GM10266 (cell line): ENCODE results near the gene HCN2.

ENCODE experiments used
- DNase-seq: peaks from one replicate; pipeline ENCODE4 v3.0.0; 2012; ENCODE audit errors: extremely low spot score
- CTCF ChIP-seq: IDR thresholded peaks from 2 replicates; pipeline ENCODE4 v1.5.1; 2012; ENCODE audit warnings: mild to moderate bottlenecking, low read depth; ENCODE audit not compliant: control insufficient read depth, insufficient read depth; ENCODE audit errors: missing control alignments

The HCN2 gene

DNA sequence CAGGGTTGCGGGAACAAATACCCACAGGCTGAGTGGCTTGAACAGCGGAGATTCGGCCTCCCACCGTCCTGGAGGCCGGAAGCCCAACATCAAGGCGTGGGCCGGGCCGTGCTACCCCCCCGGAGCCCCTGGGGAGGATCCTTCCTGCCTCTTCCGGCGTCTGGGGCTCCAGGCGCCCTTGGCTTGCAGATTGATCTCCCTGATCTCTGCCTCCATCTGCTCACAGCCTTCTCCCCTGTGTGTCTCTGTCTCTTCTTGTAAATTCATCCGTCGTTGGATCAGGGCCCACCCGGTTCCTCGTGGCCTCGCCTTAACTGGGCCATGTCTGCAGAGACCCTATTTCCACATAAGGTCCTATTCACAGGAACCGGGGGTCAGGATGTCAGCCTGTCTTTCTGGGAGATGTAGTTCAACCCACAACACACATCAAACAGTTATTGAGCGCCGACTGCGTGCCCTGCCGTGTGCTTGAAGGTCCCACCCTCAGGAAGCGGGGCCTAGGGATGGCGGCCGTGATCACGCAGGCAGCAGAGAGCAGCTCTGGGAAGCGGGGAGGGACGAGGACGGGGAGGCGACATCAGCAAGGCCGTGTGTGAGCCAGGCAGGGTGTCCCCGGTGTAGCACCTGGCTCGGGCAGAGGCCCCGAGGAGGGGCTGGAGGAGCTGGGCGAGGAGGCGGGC lies 21.3 kb downstream of the HCN2 start:
- TF ChIP-seq CTCF = no peak
- peak; percentile 81 for DNase-seq

GRCh38 chr19:611481-611868 lies 21.8 kb downstream of the HCN2 start:
- no peak for TF ChIP-seq CTCF
- no peak for DNase-seq

DNA sequence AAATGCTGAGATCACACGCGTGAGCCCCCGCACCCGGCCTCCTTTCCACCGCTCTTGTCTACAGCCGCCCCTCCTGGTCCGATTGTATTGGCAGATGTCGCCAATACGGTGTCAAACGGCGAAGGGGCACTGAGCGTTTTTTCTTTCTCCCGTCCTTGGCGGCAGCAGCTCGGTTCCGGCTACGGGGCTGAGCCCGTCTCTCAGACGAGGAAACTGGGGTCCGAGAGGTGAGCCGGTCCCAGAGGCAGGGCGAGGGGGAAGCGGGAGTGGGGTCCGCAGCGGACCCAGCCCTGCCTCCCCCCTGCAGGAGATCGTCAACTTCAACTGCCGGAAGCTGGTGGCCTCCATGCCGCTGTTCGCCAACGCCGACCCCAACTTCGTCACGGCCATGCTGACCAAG lies 23.3 kb downstream of the HCN2 start:
- no peak for TF ChIP-seq CTCF
- DNase-seq = no peak

GRCh38 chr19:613732-614567 lies 24.3 kb downstream of the HCN2 start:
- no peak for DNase-seq
- TF ChIP-seq CTCF = no peak

GRCh38 chr19:615619-616018 lies 25.9 kb downstream of the HCN2 start:
- no peak for TF ChIP-seq CTCF
- no peak for DNase-seq

DNA sequence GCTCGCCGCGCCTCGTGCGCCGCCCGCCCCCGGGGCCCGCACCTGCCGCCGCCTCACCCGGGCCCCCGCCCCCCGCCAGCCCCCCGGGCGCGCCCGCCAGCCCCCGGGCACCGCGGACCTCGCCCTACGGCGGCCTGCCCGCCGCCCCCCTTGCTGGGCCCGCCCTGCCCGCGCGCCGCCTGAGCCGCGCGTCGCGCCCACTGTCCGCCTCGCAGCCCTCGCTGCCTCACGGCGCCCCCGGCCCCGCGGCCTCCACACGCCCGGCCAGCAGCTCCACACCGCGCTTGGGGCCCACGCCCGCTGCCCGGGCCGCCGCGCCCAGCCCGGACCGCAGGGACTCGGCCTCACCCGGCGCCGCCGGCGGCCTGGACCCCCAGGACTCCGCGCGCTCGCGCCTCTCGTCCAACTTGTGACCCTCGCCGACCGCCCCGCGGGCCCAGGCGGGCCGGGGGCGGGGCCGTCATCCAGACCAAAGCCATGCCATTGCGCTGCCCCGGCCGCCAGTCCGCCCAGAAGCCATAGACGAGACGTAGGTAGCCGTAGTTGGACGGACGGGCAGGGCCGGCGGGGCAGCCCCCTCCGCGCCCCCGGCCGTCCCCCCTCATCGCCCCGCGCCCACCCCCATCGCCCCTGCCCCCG lies 26.5 kb downstream of the HCN2 start:
- DNase-seq = no peak
- no peak for TF ChIP-seq CTCF

GRCh38 chr19:616747-617526 lies 27.3 kb downstream of the HCN2 start:
- TF ChIP-seq CTCF = no peak
- DNase-seq = peak; percentile 36
